ENCODE results near the gene MED12L.

DNA sequence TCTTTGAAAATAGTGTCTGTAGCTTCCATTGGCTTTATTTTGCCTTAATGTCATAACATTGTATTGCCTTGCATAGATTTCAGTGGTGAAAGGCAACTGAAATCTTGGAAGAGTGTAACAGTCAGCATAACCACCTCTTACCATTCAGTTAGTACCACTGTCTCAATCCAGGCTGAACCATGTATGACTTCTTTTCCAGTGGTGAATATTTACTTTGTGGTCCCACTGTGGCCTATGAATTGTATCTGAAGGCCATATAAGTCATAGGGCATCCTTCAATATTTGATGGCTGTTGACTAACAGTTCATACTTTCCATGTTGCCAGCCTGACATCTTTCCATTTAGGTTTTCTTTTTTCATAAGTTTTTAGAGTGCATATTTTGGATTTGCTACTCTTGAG, 38.4 kb downstream of the MED12L start:
- TF ChIP-seq CTCF (IDR thresholded peaks at IDR 0.05 in 2 of 3, conservative IDR thresholded peaks at IDR 0.05 in 1 of 3; ENCODE audit: control insufficient read depth in 2 of 3, extremely low read depth in 1 of 3, insufficient read depth in 1 of 3, low read depth in 3 of 3, low read length in 3 of 3), result no peak
- TF ChIP-seq EZH2 (IDR thresholded peaks at IDR 0.05; ENCODE audit: borderline replicate concordance, control insufficient read depth, low read depth, low read length), result no peak
- TF ChIP-seq ZZZ3 (IDR thresholded peaks at IDR 0.05; ENCODE audit: control insufficient read depth, insufficient read length, low read depth), result no peak
- no peak for TF ChIP-seq YY1 (IDR thresholded peaks at IDR 0.05; ENCODE audit: low read depth, low read length)
- TF ChIP-seq, protein P1, sequence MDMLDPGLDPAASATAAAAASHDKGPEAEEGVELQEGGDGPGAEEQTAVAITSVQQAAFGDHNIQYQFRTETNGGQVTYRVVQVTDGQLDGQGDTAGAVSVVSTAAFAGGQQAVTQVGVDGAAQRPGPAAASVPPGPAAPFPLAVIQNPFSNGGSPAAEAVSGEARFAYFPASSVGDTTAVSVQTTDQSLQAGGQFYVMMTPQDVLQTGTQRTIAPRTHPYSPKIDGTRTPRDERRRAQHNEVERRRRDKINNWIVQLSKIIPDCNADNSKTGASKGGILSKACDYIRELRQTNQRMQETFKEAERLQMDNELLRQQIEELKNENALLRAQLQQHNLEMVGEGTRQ (IDR thresholded peaks at IDR 0.05; ENCODE audit: borderline replicate concordance, low read depth, low read length), result no peak
- no peak for TF ChIP-seq MYB (IDR thresholded peaks at IDR 0.05; ENCODE audit: borderline replicate concordance, low read depth, low read length)
- TF ChIP-seq MXI1 (IDR thresholded peaks at IDR 0.05; ENCODE audit: low read depth, low read length), result no peak
- TF ChIP-seq SIX5 (IDR thresholded peaks at IDR 0.05; ENCODE audit: low read depth, low read length, severe bottlenecking), result no peak
- TF ChIP-seq NR2C2 (IDR thresholded peaks at IDR 0.05; ENCODE audit: borderline replicate concordance, control insufficient read depth, insufficient read length, low read depth), result no peak
- TF ChIP-seq ZNF274 (IDR thresholded peaks at IDR 0.05; ENCODE audit: insufficient read depth, insufficient read length), result no peak
- TF ChIP-seq SMAD1 (IDR thresholded peaks at IDR 0.05; ENCODE audit: low read depth, partially characterized antibody), result no peak
- TF ChIP-seq TCF7 (IDR thresholded peaks at IDR 0.05; ENCODE audit: borderline replicate concordance), result no peak

All from GM12878 (cell line).